HG02623 (cell line): ENCODE results near the gene ACOT8.

Experiments
- ATAC-seq: cut with Tn5 transposase; IDR thresholded peaks from one replicate; pipeline ENCODE4 v1.9.1; 2021; ENCODE audit warnings: moderate library complexity; ENCODE audit not compliant: unreplicated experiment

The ACOT8 gene

GRCh38 chr20:45857882-45858216, 657 bp upstream of the ACOT8 start:
- peak; percentile 10 for ATAC-seq

DNA sequence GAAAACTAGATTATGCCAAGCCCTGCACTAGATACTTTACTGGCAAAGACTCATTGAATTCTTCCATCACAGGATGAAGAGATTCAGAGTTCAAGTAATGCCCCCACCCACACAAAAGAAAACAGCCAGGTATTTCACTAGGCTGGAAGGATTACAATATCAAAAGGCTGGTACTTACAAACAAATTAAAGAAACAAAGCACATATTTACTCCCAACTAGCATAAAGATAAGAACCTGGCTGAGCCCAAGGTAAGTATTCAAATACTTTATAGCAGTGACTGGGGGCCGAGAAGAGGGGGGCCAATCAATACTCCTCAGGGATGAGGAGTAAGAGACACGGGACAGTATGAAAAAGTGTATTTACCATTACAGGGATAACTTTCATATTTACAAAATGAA, 3.7 kb downstream of the ACOT8 start:
- no peak for ATAC-seq

- no peak for ATAC-seq
Observed at GRCh38 chr20:45852326-45852725, 4.9 kb downstream of the ACOT8 start.

DNA sequence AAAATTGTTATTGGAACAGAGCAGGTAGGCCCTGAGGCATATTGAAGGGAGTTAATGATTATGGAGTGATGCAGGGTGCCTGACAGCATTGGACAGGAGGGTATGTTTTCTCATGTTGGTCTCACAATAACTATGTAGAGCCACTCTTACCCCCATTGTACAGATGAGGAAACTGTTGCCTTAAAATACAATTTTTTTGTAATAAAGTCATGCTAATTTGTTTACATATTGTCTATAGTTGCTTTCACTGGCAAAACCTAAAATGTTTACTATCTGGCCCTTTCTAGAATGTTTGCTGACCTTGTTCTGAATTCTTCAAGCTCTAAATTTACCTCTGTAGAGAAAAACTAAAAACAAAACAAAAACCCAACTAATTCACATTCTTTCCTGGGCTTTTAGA, 5.7 kb downstream of the ACOT8 start:
- ATAC-seq = no peak

- no peak for ATAC-seq
Observed at GRCh38 chr20:45850926-45851325, 6.3 kb downstream of the ACOT8 start.

DNA sequence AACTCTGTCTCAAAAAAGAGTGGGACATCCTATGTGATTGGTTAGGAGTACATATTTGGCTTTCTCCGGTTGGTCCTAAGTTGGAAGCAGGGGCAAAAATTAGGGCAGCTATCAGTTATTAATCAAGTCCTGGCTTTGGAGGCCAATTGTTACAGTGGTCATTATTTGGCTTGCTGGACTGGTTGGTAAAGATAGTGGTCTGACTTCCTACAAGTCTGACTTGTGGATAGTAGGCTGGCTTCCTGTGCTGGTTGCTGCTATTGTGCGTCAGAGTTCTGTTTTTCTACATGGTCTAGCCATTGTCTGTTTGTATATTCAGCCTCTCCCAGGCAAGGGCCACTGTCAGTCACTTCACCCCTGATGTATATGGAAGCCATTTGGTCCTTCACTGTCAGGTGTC, 7.0 kb downstream of the ACOT8 start:
- ATAC-seq = no peak

GRCh38 chr20:45848969-45849582, 8.1 kb downstream of the ACOT8 start:
- no peak for ATAC-seq

GRCh38 chr20:45848421-45848820, 8.8 kb downstream of the ACOT8 start:
- ATAC-seq = no peak

- ATAC-seq = no peak
Observed at GRCh38 chr20:45845452-45845851, 11.7 kb downstream of the ACOT8 start.

DNA sequence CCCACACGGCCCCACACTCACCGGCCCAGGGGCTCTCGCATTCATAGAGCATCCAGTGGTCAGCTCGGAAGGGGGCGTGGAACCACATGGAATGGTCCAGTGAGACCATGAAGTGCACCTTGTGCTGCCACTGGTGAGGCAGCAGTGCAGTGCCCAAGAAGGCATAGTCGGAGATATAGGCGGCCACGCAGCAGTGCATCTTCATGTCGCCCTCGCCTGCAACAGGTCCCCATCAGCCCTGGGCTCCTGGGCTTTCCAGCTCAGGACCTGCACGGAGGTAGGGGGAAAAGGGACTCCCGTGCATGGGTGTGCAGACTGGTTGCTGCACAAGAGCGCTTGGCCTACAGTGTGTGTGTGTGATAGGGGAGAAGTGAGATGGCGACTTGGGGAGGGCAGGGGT, 13.7 kb downstream of the ACOT8 start:
- ATAC-seq = no peak

GRCh38 chr20:45842169-45842812, 14.9 kb downstream of the ACOT8 start:
- no peak for ATAC-seq

- no peak for ATAC-seq
Observed at GRCh38 chr20:45841407-45842129, 15.6 kb downstream of the ACOT8 start.

DNA sequence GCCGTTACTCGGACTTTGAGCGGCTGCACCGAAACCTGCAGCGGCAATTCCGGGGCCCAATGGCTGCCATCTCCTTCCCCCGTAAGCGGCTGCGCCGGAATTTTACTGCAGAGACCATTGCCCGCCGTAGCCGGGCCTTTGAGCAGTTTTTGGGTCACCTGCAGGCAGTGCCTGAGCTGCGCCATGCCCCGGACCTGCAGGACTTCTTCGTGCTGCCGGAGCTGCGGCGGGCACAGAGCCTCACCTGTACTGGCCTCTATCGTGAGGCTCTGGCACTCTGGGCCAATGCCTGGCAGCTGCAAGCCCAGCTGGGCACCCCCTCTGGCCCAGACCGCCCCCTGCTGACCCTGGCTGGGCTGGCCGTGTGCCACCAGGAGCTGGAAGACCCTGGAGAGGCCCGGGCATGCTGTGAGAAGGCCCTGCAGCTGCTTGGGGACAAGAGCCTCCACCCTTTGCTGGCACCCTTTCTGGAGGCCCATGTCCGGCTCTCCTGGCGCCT, 16.4 kb downstream of the ACOT8 start:
- ATAC-seq = no peak

DNA sequence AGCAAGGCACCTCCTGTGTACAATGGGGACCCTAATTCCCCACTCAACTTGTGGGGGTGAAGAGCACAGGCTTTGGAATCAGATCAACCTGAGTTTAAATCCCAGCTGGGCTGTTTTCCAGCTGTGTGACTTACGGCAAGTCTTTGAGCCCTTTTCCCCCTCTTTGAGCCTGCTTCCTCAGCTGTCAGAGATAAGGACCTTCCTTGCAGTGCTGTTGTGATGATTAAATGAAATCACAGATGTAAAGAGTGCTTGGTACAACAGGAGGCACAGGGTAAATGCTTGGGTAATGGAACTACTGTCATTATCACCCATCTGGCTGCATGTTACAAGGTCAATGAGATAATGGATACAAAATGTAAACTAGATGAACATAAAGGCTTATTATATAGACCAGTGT, 20.4 kb downstream of the ACOT8 start:
- ATAC-seq = no peak

DNA sequence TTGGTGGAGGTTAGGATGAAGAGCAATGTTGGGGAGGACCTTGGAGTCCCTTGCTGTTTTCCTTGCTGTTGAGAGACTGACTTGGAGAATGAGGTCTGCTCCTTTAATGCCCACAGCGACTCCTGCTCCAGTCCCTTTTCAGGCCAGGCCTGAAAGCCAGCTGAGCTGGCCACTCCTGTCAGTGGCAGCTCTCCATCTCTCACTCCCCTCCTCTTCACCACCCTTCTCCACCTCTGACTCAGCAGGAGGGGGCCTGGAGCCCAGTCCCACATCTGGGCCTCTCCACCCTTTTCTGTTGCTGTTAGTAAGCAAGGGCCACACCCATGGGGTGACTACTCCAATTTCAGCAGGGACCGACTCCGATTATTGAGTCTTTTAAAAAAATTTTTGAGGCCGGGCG, 21.4 kb downstream of the ACOT8 start:
- no peak for ATAC-seq

- no peak for ATAC-seq
Observed at GRCh38 chr20:45835329-45835765, 21.8 kb downstream of the ACOT8 start.

GRCh38 chr20:45834797-45835161, 22.4 kb downstream of the ACOT8 start:
- ATAC-seq = no peak

DNA sequence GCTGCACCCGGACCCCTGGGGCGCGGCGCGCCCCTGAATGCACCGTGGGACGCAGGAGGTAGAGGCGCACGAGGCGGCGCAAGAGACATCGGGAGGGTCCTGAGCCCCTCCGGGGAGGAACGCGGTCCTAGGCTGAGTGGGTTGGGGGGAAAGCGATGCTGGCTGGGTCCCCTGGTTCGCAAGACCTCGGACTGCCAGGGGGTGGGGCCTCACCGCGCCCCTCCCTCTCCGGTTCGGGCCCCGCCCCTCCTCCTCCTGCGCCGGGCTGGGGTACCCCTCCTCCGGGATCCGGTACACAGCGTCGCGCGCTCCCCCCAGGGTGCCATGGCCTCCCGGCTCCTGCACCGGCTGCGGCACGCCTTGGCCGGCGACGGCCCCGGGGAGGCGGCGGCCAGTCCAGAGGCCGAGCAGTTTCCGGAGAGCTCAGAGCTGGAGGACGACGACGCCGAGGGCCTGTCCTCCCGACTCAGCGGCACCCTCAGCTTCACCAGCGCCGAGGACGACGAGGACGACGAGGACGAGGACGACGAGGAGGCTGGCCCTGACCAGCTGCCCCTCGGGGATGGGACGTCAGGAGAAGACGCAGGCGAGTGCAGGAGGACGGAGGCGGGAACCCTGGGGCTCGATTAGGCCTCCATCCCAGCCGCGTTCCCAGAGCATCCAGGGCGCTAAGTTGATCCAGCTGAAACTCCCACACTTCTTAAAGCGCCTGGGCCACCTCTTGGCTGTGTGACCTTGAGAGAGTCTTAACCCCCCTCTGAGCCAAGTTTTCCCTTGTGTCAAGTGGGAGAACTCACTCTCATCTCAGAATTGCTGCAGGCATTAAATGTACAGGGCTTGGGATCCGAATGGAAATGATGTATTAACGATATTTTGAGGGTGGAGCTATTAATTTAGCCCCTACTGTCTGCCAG, 23.1 kb downstream of the ACOT8 start:
- no peak for ATAC-seq

- ATAC-seq = no peak
Observed at GRCh38 chr20:45833030-45833882, 23.9 kb downstream of the ACOT8 start, which contains the start of gene SNX21. Gene SNX21 (plus strand): TSS chr20:45833799. CDS start chr20:45833920, 121 bp downstream.

- ATAC-seq = no peak
Observed at GRCh38 chr20:45832619-45833018, 24.6 kb downstream of the ACOT8 start.
